NT2/D1 (cell line): Measurements from ENCODE around the gene ATP6AP2.

Source experiments
- YY1 ChIP-seq: IDR thresholded peaks from 2 replicates; pipeline ENCODE4 v1.6.1; 2011; ENCODE audit not compliant: insufficient read length, insufficient read depth
- ZNF274 ChIP-seq: IDR thresholded peaks from 2 replicates; pipeline ENCODE4 v1.6.1; 2011; ENCODE audit warnings: mild to moderate bottlenecking, low read depth, low read length

GRCh38 chrX:40652664-40653063, 71.9 kb downstream of the ATP6AP2 start:
- TF ChIP-seq YY1: no peak
- TF ChIP-seq ZNF274: no peak
